HEK293 (cell line): Measurements from ENCODE around the gene KLC3.

Experiments used
- CTCF ChIP-seq: fragments of 450-650 bp; formaldehyde crosslinking; IDR thresholded peaks from 2 replicates; pipeline ENCODE4 v1.5.1; 2016; ENCODE audit warnings: missing biosample characterization, missing genetic modification characterization
- MEIS1 ChIP-seq: sonication (generic); formaldehyde crosslinking; IDR thresholded peaks from 2 replicates; pipeline ENCODE4 v1.8.1; 2022; ENCODE audit warnings: missing genetic modification reagents, mild to moderate bottlenecking, borderline replicate concordance
- ZNF211 ChIP-seq: fragments of 450-650 bp; formaldehyde crosslinking; IDR thresholded peaks from 2 replicates; pipeline ENCODE4 v1.5.1; 2016; ENCODE audit warnings: low read depth, missing biosample characterization, missing genetic modification characterization
- ZNF280D ChIP-seq: fragments of 450-650 bp; formaldehyde crosslinking; IDR thresholded peaks from 2 replicates; pipeline ENCODE4 v1.5.1; 2016; ENCODE audit warnings: missing biosample characterization, missing genetic modification characterization
- ZNF580 ChIP-seq: fragments of 450-650 bp; formaldehyde crosslinking; IDR thresholded peaks from 2 replicates; pipeline ENCODE4 v1.5.1; 2016; ENCODE audit warnings: missing biosample characterization, missing genetic modification characterization
- ZNF707 ChIP-seq: fragments of 450-650 bp; formaldehyde crosslinking; IDR thresholded peaks from 2 replicates; pipeline ENCODE4 v1.5.1; 2016; ENCODE audit warnings: missing biosample characterization, missing genetic modification characterization

GRCh38 chr19:45355402-45355801, 14.9 kb downstream of the KLC3 start:
- no peak for TF ChIP-seq MEIS1 (CRISPR knock-in tag)
- no peak for TF ChIP-seq CTCF
- TF ChIP-seq ZNF707: no peak
- TF ChIP-seq ZNF211 (tag by site-specific recombination): no peak
- TF ChIP-seq ZNF580 (tag by site-specific recombination): no peak
- no peak for TF ChIP-seq ZNF280D
